B cell (primary cell): ENCODE measurements around the gene PRPSAP1.

Experiments
- CTCF ChIP-seq: fragments of 200-600 bp; IDR thresholded peaks from one replicate; pipeline ENCODE4 v1.8.0; 2022; ENCODE audit warnings: antibody characterized with exemption, mild to moderate bottlenecking
- EZH2 ChIP-seq: IDR thresholded peaks from 2 replicates; pipeline ENCODE4 v1.6.1; 2012; ENCODE audit warnings: borderline replicate concordance, low read depth, mild to moderate bottlenecking, moderate library complexity, low read length; ENCODE audit not compliant: insufficient read depth, poor library complexity, severe bottlenecking

- no peak for TF ChIP-seq CTCF
- TF ChIP-seq EZH2 = no peak
These were observed 10.6 kb downstream of the PRPSAP1 start for GRCh38 chr17:76343106-76343505.
